GF-D8 (cell line): ENCODE results near the gene UBE4B.
A peak's percentile ranks its signal among the peaks of the same experiment; 100 is the strongest.

Experiments used
- DNase-seq: peaks from one replicate; lab custom pipeline; 2025; lab: John Stamatoyannopoulos, UW

The UBE4B gene

DNA sequence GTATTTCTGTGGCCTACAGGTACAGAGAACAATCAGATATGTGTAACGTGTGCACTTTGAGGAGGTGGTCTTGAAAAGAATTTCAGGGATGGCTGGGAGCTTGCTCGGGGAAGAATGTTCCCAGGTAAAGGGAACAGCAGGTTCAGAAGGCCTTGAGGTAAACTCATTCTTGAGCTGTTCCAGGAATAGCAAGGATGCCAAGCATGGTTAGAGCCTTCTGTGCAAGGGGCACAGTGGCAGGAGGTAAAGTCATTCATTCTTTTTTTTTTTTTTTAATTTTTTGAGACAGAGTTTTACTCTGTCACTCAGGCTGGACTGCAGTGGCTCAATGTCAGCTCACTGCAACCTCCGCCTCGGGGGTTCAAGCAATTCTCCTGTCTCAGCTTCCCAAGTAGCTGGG lies 10.0 kb downstream of the UBE4B start:
- no peak for DNase-seq

DNA sequence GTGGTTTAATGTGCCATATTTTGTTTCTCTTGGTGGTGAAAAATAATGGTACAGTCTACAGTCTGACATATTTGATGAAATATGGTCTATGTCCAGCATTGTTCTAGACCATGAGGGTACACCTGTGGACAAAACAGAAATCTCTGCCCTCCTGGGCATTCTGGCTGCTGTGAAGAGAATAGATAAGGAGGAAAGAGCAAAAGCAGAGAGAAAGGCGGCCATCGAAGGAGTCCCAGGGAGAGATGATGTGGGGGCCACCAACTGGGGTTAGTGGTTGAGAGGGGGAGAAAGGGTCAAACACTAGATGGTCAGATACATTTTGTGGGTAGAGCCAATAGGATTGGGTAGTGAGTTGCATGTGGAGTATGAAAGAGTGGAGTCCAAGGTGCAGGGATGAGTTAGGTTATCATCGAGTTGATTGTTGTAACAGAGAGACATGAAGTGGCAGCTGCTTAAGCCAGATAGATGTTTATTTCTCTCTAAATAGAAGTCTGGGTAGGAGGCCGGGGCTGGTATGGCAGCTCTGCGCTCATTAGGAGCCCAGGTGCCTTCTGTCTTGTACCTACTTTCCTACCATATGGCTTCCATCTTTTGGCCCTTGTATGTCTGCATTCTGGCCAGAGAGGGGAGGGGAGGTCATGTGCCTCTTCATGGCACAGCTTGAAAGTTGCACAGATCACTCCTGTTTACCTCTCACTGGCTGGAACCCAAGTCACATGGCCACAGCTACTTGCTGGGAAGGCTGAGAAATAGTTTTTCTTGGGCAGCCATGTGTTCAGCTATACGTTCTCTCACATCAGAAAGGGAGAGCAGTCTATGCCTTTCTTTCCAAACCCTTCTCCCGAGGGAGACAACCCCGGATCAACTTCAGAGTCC lies 13.0 kb downstream of the UBE4B start:
- no peak for DNase-seq

DNA sequence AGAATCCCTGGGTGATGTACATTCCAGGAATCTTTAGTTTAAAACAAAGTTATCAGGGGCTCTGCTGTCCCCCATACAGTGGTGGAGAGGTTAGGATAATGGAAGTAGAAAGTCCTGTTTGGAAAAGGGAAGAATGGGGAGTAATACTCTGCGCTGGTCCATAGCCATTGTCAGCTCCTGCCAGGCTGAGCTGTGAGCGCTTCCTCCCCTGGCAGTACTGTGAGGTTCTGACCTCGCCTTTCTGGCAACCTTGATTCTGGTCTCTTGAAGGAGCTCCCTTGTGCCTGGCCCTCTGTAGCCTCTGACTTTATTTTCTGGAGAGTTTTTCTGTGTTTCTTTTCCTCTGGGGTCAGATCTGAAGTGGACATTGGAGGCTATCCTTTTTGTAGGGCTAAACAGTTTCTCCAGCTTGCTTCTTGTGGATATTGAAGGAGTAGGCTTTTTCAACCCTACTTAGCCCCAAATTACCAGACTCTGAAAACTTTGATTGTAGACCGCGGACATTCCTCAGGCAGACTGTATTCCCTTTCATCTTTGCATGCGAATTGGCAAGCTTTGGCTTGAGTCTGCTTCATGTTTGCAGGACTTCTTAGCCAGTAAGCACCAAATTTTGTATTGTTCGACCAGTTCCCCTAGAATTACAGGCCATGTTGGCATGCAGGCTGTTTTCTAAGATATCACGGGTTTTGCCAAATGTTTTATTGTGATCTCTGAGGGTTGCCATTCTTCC lies 13.8 kb downstream of the UBE4B start:
- no peak for DNase-seq

DNA sequence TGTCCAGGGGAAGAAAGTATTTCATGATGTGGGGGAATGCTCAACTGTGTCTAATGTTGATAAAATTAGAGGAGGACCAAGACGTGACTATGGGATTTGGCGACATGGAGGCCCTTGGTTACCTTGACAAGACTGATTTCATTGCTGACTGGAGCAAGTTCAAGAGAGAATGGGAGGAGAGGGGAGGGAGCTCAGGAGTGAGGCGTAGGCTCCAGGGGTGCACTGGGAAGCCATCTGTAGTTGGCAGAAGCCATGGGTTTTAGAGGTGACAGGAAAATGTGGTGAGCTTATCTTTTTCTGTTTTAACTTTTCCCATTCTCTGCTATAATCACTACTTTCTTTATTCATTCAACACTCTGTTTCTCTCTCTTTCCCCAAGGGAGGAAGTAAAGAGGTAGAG lies 15.8 kb downstream of the UBE4B start:
- DNase-seq: no peak

DNA sequence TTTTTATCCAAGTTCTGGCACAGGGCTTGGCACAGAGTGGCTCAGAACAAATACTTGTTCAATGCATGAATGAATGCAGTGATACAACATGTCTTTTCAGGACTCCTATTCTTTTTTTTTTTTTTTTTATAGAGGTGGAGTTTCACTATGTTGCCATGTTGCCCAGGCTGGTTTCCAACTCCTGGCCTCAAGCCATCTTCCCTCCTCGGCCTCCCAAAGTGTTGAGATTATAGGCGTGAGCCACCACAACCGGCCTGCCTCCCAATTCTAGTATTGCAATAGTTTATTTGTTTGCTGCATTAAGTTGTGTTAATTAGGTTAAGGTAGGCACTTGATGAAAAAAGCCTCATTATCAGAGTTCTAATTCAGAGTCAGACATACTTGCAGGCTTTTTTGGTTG lies 17.9 kb downstream of the UBE4B start:
- no peak for DNase-seq

DNA sequence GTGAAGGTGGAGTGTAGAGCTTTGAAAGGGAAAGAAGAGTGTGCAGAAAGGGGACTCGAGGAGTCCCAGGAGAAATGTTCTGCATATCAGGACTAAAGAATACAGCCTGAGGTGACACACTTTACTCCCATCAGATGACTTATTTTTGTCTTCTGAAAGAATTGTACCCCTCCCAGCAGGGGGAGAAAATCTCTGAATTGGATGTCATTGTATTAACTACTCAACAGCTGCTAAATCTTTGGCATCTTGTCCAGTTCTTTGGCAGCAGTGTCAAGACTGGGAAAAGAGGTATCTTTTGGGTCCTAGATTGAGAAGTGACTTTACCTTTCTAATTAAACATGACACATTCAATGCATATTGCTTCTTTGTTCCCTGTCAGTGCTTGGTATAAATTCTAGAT lies 18.9 kb downstream of the UBE4B start:
- no peak for DNase-seq

DNA sequence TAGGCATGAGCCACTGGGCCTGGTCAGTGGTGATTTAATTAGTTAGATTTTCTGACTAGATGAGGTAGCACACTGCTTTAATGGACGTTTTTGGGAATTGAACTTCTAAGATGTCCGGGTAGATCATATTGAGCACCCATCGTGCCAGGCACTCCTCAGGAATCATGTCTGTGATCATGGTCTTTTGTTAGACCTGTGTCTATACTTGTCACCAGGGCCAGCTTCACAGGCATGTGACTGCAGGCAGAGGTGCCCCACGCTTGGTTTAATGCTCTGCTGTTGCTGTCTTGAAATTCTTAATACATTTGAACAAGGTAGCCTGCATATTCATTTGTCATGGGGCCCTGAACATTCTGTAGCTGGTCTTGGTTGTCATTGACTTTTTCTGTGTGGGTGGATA lies 19.6 kb downstream of the UBE4B start:
- DNase-seq: no peak

DNA sequence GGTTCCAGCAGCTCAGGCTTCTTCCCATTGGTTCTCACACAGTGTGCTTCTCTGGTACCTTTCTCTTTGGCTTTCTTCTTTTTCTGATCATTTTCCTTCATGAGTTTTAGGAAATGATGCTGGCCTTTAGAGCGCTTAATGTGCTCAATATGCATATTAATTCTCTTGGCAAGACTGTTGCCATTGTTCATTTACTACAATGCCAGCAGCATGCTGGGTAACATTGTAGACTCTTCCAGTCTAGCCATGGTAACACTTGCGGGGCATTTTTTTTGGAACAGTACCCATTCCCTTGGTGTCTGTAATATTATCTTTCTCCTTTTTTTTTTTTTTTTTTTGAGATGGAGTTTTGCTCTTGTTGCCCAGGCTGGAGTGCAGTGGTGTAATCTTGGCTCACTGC lies 21.7 kb downstream of the UBE4B start:
- DNase-seq: no peak

DNA sequence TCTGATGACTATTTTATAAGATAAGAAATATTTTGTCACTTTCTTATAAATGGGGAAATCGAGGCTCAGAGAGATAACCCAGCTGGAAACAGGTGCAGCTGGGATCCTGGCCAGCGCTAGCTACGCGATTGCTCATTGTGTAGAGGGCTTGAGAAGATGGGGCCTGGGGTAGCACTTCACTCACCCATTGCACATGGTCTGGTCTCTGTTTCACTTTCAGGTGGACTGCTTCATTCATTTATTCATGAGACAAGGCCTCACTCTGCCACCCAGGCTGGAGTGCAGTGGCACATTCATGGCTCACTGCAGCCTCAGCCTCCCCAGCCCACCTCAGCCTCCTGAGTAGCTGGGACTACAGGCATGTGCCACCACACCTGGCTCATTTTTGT lies 23.8 kb downstream of the UBE4B start:
- no peak for DNase-seq

DNA sequence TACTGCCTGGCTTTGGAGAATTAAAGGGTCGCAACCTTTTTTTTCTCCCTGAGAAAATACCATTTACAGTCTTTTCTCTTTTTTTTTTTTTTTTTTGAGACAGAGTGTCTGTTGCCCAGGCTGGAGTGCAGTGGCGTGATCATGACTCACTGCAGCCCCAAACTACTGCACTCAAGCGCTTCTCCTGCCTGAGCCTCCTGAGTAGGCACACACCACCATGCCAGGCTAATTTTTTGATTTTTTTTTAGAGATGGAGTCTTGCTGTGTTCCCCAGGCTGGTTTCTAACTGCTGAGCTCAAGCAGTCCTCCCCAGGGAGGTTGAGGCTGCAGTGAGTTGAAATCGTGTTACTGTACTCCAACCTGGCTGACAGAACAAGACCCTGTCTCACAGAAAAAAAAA lies 24.6 kb downstream of the UBE4B start:
- DNase-seq: no peak

DNA sequence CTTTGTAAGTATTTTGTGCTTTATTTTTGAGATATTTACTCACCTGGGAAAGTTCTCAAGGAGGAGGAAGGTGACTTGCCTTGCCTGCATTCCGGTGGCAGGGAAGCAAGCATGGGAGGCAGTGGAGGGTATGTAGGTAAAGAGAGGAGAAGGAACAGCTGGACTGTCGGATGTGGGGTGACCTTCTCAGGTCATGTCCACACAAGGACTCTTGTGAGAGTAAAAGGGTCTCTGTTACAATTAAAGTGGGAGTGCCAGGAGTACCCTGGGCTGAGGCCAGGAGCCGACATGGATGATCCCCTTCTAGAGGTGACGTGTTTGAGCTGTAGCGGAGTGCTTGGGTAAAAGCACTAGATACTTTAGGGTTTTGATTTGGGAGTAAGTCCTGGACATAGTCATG lies 25.0 kb downstream of the UBE4B start:
- DNase-seq: no peak

DNA sequence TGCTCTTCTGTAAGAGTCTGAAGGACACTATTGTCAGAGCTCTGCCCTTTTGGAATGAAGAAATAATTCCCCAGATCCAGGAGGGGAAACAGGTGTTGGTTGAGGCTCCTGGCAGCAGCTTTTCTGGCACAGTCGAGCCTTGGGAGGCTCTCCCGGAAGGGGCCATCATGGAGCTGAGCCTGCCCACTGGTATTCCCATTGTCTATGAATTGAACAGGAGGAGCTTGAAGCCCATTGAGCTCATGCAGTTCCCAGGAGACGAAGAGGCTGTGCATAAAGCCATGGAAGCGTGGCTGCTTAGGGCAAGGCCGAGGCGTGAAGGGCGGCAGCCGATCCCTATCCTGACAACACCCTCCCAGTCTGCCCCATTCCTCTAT lies 26.6 kb downstream of the UBE4B start:
- no peak for DNase-seq

DNA sequence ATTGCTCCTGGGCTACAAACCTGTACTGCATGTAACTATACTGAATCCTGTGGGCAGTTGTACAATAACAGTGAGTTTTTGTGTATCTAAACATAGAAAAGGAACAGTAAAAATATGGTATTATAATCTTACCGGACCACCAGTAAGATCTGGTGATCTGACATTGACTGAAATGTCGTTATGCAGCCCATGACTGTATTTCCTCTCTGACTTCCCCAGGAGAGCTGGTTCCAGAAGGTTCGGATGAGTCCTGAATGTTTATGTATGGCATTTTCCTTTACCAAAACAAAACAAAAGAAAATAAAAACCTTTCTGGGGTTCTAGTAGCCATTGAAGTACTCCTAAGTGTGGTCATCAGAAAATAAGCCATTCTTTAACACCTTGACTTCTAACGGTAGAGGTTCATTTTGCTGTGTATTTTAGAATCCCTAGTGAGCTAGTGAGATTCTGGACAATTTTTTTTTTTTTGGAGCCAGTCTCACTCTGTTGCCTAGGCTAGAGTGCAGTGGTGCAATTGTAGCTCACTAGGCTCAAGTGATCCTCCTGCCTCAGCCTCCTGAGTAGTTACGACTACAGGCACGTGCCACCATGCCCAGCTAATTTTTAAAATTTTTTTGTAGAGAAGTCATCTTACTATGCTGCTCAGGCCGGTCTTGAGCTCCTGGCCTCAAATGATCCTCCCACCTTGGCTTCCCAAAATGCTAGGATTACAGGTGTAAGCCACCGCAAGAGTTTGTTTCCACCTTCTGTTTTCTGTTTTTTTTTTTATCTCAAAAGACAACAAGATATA lies 27.7 kb downstream of the UBE4B start:
- DNase-seq: no peak

DNA sequence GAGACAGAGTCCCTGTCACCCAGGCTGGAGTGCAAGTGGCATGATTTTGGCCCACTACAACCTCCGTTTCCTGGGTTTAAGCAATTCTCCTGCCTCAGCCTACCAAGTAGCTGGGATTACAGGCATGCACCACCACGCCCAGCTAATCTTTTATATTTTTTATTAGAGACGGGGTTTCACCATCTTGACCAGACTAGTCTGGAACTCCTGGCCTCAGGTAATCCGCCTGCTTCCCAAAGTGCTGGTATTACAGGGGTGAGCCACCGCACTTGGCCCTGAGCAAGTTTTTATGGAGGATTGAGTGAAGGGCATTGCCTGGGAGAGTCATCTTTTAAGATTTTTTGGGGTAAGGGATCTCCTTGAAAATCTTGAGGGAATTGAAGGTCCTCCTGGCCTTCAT lies 28.5 kb downstream of the UBE4B start:
- DNase-seq: no peak

DNA sequence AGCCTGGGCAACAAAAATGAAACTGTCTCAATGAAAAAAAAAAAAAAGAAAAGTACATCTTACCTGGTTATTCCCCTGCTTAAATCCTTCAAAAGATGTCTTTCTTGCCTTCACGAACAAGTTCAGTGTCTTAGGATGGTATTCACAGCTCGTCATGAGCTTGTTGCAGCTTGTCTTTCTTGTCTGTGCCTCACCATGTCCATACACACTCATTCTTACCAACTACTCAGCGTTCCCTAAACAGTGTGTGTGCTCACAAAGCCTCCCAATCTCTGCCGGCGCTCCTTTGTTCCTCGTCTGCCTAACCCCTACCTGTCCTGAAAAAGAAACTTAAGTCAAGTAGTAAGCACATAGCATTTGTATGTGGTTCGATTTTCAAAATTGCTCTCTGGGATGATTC lies 31.1 kb downstream of the UBE4B start:
- no peak for DNase-seq

DNA sequence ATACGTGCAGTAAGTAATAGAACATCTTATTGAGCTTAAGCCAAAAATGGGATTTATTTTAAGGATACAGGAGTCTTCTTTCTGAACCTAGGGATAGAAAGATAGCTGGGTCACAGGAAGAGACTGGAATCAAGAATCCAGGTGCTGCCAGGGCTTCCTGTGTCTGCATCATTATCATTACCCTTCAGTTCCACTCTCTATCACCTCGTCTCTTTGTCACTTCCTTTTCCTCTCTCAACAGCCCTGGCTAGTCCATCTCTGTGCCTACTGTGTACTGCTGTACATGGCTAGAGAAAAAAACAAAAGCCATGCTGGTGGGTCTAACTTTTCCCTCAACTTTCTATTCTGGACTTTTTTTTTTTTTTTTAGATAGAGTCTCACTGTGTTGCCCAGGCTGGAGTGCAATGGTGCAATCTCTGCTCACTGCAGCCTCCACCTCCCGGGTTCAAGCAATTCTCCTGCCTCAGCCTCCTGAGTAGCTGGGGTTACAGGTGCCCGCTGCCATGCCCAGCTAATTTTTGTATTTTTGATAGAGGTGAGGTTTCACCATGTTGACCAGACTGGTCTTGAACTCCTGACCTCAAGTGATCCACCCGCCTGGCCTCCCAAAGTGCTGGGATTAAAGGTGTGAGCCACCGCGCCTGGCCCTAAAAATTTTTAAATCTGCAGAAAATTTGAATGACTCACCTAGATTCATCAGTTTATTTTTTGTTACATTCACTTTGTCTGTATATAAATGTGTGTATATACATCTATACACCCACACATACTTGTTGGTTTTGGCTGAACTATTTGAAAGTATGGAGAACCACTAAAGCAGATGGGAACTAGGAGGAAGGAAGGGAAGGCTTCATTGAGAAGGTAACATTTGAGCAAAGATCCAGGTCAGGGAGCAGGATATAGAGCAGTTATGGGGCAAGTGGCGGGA lies 31.9 kb downstream of the UBE4B start:
- peak; percentile 8 for DNase-seq

DNA sequence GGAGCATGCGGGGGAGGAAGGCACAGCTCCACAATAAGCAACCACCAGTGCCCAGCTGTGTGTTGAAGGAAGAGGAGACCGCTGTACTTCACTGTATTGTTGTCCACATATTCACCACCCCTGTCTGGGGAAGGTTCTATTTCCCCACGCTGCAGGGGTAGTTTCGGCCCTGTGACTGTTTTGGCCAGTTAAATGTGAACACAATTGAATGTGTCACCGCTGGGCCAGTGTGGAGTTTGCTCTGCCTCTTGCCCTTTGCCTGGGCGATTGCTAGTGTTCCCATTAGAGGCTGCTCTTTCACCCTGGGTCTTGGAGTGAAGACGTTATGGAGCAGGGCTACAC lies 32.6 kb downstream of the UBE4B start:
- DNase-seq: peak; percentile 46

DNA sequence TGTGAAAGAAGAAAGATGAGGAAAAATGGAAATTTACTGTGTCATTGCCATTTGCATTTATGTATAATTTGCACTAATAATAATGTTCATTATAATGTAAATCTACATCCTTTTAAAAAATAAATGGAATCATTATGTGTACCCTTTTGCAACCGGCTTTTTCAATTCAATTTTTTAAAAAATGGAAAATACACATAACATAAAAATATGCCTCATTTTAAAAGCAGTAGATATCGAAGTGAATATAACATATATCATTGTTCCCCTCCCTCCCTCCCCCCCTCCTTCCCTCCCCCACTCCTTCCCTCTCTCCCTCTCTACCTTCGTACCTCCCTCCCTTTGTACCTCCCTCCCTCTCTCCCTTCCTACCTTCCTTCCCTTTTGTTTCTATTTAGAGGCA lies 33.0 kb downstream of the UBE4B start:
- DNase-seq: no peak

DNA sequence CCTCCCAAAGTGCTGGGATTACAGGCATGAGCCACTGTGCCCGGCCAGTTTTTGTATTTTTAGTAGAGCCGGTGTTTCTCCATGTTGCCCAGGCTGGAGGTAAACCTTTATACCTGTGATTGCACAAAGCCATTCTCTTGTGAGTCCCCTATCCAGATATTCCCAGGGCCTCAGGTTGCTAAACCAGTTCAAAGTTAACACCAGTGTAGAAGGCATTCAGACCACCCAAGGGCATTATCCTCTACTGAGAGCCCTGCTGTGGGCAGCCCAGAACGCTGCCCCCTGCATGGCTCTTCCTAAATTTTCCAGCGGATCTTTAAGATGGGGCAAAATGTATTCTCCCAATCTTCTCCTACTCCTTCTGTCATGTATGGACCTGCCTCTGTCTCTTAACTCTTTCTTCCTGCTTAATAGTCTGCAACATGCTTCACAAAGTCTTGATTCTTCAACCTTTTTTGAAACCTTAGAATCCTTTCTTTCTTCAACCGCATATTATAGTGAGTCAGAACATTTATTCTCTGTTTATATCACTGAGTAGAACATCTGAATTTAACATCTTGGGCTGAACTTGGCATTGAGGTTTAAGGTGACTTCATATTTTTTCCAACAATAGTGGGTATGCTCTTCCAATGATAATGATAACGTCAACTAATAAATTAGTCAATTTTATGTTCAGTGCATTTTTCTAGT lies 36.0 kb downstream of the UBE4B start:
- DNase-seq: no peak

DNA sequence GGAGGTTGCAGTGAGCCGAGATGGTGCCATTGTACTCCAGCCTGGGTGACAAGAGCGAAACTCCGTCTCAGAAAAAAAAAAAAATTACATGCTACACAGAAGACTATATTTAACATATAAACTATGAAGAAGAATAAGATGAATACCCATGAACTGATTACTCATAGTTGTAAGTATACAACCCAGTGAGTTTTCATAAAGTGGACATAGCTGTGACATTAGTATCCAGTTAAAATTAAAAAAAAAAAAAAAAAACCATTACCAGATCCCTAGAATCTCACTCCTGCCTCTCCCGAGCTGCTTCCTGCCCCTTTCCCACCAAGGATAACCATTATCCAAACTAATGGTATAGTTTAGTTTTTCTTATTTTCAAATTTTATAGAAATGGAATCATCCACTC lies 37.4 kb downstream of the UBE4B start:
- no peak for DNase-seq

DNA sequence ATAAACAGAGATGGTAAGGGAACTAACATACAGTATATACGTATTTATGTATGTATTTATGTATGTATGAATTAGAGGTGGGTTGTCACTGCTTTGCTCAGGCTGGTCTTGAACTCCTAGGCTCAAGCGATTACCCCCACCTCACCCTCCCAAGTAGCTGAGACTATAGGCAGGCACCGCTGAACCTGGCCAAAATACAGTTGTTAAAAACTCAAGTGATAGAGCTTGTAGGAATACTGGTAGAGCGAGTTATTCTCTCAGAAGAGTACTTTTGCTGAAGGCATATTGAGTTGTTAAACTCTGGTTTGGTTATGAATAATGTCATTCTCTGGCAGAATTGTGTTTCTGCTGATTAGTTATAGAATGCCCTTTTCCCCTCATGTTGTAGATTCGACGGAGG lies 38.9 kb downstream of the UBE4B start:
- DNase-seq: no peak
